ENCODE data around the gene MCTS1. TPM values are rescaled to one million over a fixed set of nuclear protein-coding genes. Genes with fewer than 3 reads are reported as not detected.
A peak's percentile ranks its signal among the peaks of the same experiment; 100 is the strongest.

Gene MCTS1, protein sequence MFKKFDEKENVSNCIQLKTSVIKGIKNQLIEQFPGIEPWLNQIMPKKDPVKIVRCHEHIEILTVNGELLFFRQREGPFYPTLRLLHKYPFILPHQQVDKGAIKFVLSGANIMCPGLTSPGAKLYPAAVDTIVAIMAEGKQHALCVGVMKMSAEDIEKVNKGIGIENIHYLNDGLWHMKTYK
- 28.4 TPM for total RNA-seq
- long read RNA-seq, transcript MCTS1-202 (6 exons, 1,018 nt): major isoform, 15 of 21 reads
- long read RNA-seq, partial matches to known transcripts: 0 of 21 reads
- long read RNA-seq, other reads (novel, unspliced or antisense): 6 of 21 reads

DNA sequence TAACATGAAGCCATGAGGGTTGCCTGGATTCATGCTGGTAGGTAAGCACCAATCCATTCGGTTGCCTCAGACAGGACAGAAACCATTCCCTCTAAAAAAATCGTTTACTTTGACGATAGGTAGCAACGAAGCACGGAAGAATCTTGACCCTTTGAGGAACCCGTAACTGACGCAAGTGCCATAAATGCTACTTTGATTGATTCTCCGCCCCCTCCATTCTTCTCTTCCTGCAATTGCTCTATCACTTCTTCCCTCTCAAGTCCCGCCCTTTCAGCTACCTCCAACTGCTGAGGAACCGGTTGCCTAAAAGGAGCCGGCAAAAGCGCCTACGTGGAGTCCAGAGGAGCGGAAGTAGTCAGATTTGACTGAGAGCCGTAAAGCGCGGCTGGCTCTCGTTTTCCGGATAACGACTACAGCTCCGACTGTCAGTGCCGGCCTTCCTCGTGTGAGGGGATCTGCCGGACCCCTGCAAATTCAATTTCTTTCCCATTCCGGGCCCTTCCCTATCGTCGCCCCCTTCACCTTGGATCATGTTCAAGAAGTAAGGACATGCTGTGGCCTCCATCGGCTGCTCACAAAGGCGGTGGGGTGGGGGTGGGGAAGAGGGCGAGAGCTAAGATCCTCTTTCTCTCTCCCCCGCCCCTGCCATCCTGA, at the start of gene MCTS1:
Gene MCTS1, plus strand, starts transcription at position 395 of the 654 bp plus-strand sequence. Its CDS starts 136 bp downstream, at position 531.
- H3K36me3 ChIP-seq: peaks cover 10% of the 10 kb centered on the region
- H3K27ac ChIP-seq: peak within 1 kb of the TSS; percentile 87
- no peaks in the 10 kb centered on the region for H3K27me3 ChIP-seq
- H3K4me1 ChIP-seq: peaks cover 8% of the 10 kb centered on the region
- DNase-seq (peak; percentile 87), ATAC-seq (peak; percentile 98)
- no peaks in the 10 kb centered on the region for H3K9me3 ChIP-seq
- intact Hi-C loops (cut with DNase I): no loop called here
- TF ChIP-seq, protein P1, sequence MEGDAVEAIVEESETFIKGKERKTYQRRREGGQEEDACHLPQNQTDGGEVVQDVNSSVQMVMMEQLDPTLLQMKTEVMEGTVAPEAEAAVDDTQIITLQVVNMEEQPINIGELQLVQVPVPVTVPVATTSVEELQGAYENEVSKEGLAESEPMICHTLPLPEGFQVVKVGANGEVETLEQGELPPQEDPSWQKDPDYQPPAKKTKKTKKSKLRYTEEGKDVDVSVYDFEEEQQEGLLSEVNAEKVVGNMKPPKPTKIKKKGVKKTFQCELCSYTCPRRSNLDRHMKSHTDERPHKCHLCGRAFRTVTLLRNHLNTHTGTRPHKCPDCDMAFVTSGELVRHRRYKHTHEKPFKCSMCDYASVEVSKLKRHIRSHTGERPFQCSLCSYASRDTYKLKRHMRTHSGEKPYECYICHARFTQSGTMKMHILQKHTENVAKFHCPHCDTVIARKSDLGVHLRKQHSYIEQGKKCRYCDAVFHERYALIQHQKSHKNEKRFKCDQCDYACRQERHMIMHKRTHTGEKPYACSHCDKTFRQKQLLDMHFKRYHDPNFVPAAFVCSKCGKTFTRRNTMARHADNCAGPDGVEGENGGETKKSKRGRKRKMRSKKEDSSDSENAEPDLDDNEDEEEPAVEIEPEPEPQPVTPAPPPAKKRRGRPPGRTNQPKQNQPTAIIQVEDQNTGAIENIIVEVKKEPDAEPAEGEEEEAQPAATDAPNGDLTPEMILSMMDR (IDR thresholded peaks at IDR 0.05): no peak
- peak within 1 kb of the TSS; percentile 62 for H3K4me3 ChIP-seq

DNA sequence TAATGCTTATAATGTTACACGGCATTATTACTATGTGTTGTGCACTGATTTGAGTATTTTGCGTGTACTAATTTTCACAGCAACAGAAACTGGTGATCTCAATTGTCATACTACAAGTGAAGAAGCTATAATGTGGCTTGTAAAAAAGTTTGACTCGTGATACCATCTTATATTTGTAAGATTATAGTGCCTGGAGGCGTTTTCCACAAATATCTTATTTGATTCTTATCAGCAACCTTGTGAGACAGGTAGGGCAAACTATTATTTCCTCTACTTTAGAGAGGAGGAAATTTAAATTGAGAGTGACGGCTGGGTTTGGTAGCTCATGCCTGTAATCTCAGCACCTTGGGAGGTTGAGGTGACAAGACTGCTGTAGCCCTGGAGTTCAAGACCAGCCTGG, 47.6 kb upstream of the MCTS1 start:
- TF ChIP-seq, protein P1 (IDR thresholded peaks at IDR 0.05): no peak
- H3K9me3 ChIP-seq: no peaks in the 10 kb centered on the region
- no peaks in the 10 kb centered on the region for H3K4me1 ChIP-seq
- intact Hi-C loops (cut with DNase I): no loop called here
- H3K4me3 ChIP-seq: no peak overlapping the region
- no peak for ATAC-seq
- DNase-seq: no peak
- no peak overlapping the region for H3K27ac ChIP-seq
- no peaks in the 10 kb centered on the region for H3K27me3 ChIP-seq
- H3K36me3 ChIP-seq: peaks cover 6% of the 10 kb centered on the region

DNA sequence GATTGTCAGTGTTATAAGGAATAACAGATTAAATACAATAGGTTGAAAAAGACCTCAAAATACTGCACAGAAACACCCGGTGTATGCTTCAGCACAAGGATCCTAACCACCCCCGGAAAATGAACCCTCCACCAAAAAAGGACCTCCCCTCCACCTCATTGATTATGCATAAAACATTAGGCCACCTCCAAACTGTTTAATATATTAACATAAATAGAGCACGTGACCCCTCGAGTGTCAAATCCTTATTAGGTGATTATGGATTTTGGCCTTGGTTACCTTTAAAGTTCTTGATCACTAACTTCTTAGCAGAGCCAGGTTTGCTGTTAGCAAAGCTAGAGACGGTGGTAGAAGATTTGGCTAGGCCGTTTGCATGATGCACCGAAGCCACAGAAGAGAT, 44.1 kb upstream of the MCTS1 start:
- Histone ChIP-seq H3K4me1 (no peaks in the 10 kb centered on the region), H3K27me3 (no peaks in the 10 kb centered on the region), H3K9me3 (no peaks in the 10 kb centered on the region), H3K4me3 (peak overlapping the region; percentile 59), H3K36me3 (peaks cover 6% of the 10 kb centered on the region), H3K27ac (peak overlapping the region; percentile 96)
- ATAC-seq: no peak
- DNase-seq: no peak
- intact Hi-C loops (cut with DNase I): no loop called here
- TF ChIP-seq, protein P1 (IDR thresholded peaks at IDR 0.05): no peak

DNA sequence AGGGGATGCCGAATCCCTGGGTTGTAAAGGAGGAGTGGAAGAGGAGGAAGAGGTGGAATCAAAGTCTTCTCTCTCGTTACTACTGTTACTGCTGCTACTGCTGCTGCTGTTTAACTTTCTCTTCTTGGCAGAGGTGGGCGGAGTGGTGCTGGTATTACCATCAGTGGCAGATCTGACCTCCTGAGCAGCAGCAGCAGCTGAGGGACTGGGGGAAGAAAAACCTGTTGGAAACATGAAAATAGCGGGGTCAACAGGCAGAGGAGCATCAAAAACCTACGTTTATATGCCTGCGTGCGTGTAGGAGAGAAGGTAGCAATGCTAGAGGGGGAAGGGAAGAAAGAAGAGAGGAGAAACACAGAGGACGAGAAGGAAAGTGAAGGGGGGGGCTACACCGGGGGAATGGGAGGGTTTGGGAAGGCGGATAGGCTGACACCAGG, 43.5 kb upstream of the MCTS1 start:
- no peaks in the 10 kb centered on the region for H3K4me1 ChIP-seq
- peak overlapping the region; percentile 59 for H3K4me3 ChIP-seq
- TF ChIP-seq, protein P1 (IDR thresholded peaks at IDR 0.05): no peak
- DNase-seq (no peak), ATAC-seq (peak; percentile 19)
- no peaks in the 10 kb centered on the region for H3K27me3 ChIP-seq
- intact Hi-C loops (cut with DNase I): no loop called here
- H3K36me3 ChIP-seq: peaks cover 6% of the 10 kb centered on the region
- H3K9me3 ChIP-seq: no peaks in the 10 kb centered on the region
- H3K27ac ChIP-seq: peak overlapping the region; percentile 96

DNA sequence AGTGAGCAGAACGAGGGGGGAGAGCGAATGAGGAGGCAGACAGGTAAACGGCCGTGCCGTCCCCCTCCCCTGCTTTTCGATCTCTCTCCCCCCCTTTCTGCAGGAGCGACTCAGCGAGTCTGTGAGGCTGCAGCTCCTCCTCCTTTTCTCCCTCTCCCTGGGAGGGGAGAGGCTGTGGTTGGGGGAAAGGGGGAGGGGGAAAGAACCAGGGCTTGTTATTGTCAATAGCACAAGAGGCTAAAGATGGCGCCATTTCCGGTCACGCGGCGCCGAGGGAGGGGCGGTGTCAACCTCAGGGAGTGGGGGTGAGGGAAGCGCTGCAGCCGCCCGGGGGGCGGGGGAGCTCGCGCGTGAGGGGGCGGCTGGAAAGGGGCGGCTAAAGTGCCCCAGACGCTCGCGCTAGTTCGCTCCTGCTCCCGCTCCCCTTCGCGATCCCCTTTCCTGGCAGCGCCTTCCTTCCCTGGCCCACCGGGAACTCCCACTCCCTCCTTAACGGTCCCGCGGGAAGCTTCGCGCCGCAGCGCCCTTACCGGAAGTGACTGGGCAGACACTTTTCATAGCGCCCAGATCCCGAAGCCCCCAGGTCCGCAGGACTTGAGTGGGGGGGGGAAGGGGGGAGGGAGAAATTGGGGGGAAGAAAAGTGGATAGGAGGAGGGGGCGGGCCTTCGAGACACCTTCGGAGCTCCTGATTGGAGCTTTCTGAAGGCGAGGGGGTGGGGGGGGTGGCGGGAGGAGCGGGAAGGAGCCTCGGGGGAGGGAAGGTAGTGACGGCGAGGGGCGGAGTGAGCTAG, 42.9 kb upstream of the MCTS1 start, which contains the start of gene CUL4B:
Gene CUL4B, minus strand, starts transcription at position 121 of the 792 bp plus-strand sequence. CDS start 324 bp downstream, outside the sequence.
- Histone ChIP-seq H3K27me3 (no peaks in the 10 kb centered on the region), H3K36me3 (peaks cover 5% of the 10 kb centered on the region), H3K4me1 (no peaks in the 10 kb centered on the region), H3K4me3 (peak within 1 kb of the TSS; percentile 59), H3K27ac (peak within 1 kb of the TSS; percentile 96), H3K9me3 (no peaks in the 10 kb centered on the region)
- intact Hi-C loops (cut with DNase I): no loop called here
- DNase-seq (peak; percentile 95), ATAC-seq (peak; percentile 97)
- TF ChIP-seq, protein P1 (IDR thresholded peaks at IDR 0.05): no peak

All from upper lobe of right lung (tissue), 1 donor.